ENCODE results near the gene VPS16. TPM values are rescaled to one million over a fixed set of nuclear protein-coding genes. Genes with fewer than 3 reads are reported as not detected.

VPS16 gene
- total RNA-seq (53.9 TPM), polyA plus RNA-seq (10 to 100 TPM; 30.6 to 35.3 (median 30.9) TPM)

DNA sequence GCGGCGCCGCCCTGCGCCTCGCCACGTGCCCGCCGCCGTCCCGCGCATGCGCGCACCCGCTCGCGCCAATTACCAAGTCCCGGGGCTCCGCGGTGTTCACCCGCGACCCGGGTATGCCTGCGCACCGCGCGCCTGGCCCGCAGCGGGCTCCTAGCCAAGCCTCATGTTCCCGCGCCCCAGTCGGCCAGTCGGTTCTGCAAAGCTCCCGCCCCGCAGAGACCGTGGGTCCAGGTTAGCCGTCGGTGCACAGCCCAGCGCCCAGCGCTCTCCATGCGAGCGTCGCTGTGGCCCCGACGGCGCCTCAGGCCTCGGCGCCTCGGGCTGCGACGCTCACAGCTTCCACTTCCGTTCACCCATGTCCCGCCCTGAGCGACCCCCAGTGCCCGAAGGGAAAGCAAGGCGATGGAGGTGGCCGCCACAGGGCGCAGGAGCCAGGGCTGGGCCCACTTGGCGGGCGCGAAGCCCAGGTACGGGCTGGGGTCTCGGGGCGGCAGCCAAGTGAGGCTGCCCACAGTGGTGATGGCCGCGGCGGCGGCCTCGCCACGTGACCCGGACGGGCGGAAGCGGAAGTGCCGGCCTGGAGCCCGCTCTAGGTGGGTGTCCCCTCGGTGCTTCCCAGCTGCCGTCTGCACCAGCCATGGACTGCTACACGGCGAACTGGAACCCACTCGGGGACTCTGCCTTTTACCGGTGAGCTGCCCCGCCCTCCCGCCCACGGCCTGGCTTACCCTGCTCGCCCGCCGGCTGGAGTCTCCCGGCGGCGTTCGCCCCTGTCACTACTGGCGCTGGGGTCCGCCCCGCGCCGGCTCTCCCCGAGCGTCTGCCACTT lies at the start of gene VPS16, which contains the start of gene PCED1A:
Gene VPS16 (plus strand): TSS at position 608 of the 829 bp plus-strand sequence. CDS start 30 bp downstream, at position 638.
Gene PCED1A (minus strand): TSS at position 518 of the 829 bp plus-strand sequence. CDS start 743 bp downstream, outside the sequence.
- peak; percentile 96 to 97 for ATAC-seq (ENCODE audit: low read depth in 2 of 2)
- Histone ChIP-seq H3K27me3 (ENCODE audit: control insufficient read depth, insufficient read depth, low read length) (no peaks in the 10 kb centered on the region), H3K4me3 (ENCODE audit: low read depth, low read length) (peak within 1 kb of the TSS; percentile 87), H3K27ac (ENCODE audit: insufficient read depth, low read length, poor library complexity, severe bottlenecking) (peak within 1 kb of the TSS; percentile 77), H3K4me1 (ENCODE audit: control insufficient read depth, insufficient read depth, low read length, poor library complexity, severe bottlenecking) (peaks cover 23% of the 10 kb centered on the region), H3K9me3 (ENCODE audit: control insufficient read depth in 2 of 2, low read length in 2 of 2) (no peaks in the 10 kb centered on the region), H3K36me3 (ENCODE audit: control insufficient read depth, insufficient read depth, low read length) (peaks cover 2% of the 10 kb centered on the region)
- DNase-seq: peak; percentile 84 to 93 (median 88)
- H3K36me3 Mint-ChIP-seq: peaks cover 8% of the 10 kb centered on the region
- H3K9me3 Mint-ChIP-seq: no peaks in the 10 kb centered on the region
- peaks cover 24 to 56% (median 27%) of the 10 kb centered on the region in 4 donors for H3K4me1 Mint-ChIP-seq
- H3K27me3 Mint-ChIP-seq: no peaks in the 10 kb centered on the region
- H3K27ac Mint-ChIP-seq: peak within 1 kb of the TSS; percentile 86 to 93 (median 92)
- H3K4me3 Mint-ChIP-seq: peak within 1 kb of the TSS; percentile 86 to 92 (median 89)

GRCh38 chr20:2793471-2793870 lies 47.1 kb upstream of the VPS16 start:
- Histone ChIP-seq H3K36me3 (ENCODE audit: control insufficient read depth, insufficient read depth, low read length) (no peaks in the 10 kb centered on the region), H3K27me3 (ENCODE audit: control insufficient read depth, insufficient read depth, low read length) (peaks cover 8% of the 10 kb centered on the region), H3K4me1 (ENCODE audit: control insufficient read depth, insufficient read depth, low read length, poor library complexity, severe bottlenecking) (no peaks in the 10 kb centered on the region), H3K4me3 (ENCODE audit: low read depth, low read length) (no peak overlapping the region), H3K27ac (ENCODE audit: insufficient read depth, low read length, poor library complexity, severe bottlenecking) (no peak overlapping the region), H3K9me3 (ENCODE audit: control insufficient read depth in 2 of 2, low read length in 2 of 2) (no peaks in the 10 kb centered on the region)
- ATAC-seq (ENCODE audit: low read depth in 2 of 2): no peak
- Mint-ChIP-seq H3K27me3 (peaks cover 44% of the 10 kb centered on the region), H3K9me3 (no peaks in the 10 kb centered on the region), H3K4me1 (peaks cover 0 to 6% (median under 1%) of the 10 kb centered on the region in 4 donors), H3K36me3 (no peaks in the 10 kb centered on the region), H3K4me3 (no peak overlapping the region), H3K27ac (peak overlapping the region in 1 of 3 donors; percentile 52)
- DNase-seq: no peak

GRCh38 chr20:2794202-2794748 lies 46.3 kb upstream of the VPS16 start:
- DNase-seq: no peak
- Histone ChIP-seq H3K9me3 (ENCODE audit: control insufficient read depth in 2 of 2, low read length in 2 of 2) (no peaks in the 10 kb centered on the region), H3K4me3 (ENCODE audit: low read depth, low read length) (no peak overlapping the region), H3K4me1 (ENCODE audit: control insufficient read depth, insufficient read depth, low read length, poor library complexity, severe bottlenecking) (peaks cover 2% of the 10 kb centered on the region), H3K27me3 (ENCODE audit: control insufficient read depth, insufficient read depth, low read length) (peaks cover 14% of the 10 kb centered on the region), H3K27ac (ENCODE audit: insufficient read depth, low read length, poor library complexity, severe bottlenecking) (no peak overlapping the region), H3K36me3 (ENCODE audit: control insufficient read depth, insufficient read depth, low read length) (no peaks in the 10 kb centered on the region)
- Mint-ChIP-seq H3K27me3 (peaks cover 44% of the 10 kb centered on the region), H3K36me3 (no peaks in the 10 kb centered on the region), H3K4me3 (no peak overlapping the region), H3K9me3 (no peaks in the 10 kb centered on the region), H3K4me1 (peaks cover 0 to 12% (median under 1%) of the 10 kb centered on the region in 4 donors), H3K27ac (no peak overlapping the region)
- ATAC-seq (ENCODE audit: low read depth in 2 of 2): no peak

DNA sequence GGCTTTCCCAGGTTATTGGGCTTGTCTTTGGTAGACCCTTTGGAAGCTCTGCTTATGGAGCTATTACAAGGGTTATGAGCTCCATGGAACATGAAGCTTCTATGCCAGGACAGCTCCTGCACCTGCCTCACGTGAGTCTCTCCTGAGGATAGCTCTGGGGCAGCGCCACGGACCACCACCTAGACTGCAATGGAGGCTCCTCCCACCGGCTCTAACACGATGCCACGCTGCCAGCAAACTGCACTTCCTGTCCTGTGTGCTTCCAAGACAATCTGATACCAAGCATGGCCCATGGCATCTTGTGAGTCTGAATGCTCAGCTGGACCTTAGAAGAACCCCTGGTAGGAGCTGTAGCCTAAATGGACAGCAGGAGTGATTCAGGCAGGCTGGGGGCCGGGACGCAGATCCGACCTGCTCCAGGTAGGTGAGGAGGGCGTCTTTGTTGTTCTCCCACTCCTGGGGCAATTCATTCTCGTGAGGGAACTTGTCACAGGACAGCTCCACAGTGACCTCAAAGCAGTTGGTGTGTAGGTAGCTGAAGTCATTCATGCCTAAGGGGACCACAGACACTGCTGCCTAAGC lies 45.6 kb upstream of the VPS16 start:
- Histone ChIP-seq H3K4me1 (ENCODE audit: control insufficient read depth, insufficient read depth, low read length, poor library complexity, severe bottlenecking) (peaks cover 9% of the 10 kb centered on the region), H3K36me3 (ENCODE audit: control insufficient read depth, insufficient read depth, low read length) (no peaks in the 10 kb centered on the region), H3K4me3 (ENCODE audit: low read depth, low read length) (no peak overlapping the region), H3K9me3 (ENCODE audit: control insufficient read depth in 2 of 2, low read length in 2 of 2) (no peaks in the 10 kb centered on the region), H3K27me3 (ENCODE audit: control insufficient read depth, insufficient read depth, low read length) (peaks cover 14% of the 10 kb centered on the region), H3K27ac (ENCODE audit: insufficient read depth, low read length, poor library complexity, severe bottlenecking) (no peak overlapping the region)
- ATAC-seq (ENCODE audit: low read depth in 2 of 2) (no peak), DNase-seq (no peak)
- Mint-ChIP-seq H3K4me1 (peaks cover 0 to 19% (median 3%) of the 10 kb centered on the region in 4 donors), H3K27me3 (peaks cover 47% of the 10 kb centered on the region), H3K27ac (no peak overlapping the region), H3K9me3 (peaks cover 0 to 3% (median 0%) of the 10 kb centered on the region in 7 donors), H3K4me3 (no peak overlapping the region), H3K36me3 (no peaks in the 10 kb centered on the region)

DNA sequence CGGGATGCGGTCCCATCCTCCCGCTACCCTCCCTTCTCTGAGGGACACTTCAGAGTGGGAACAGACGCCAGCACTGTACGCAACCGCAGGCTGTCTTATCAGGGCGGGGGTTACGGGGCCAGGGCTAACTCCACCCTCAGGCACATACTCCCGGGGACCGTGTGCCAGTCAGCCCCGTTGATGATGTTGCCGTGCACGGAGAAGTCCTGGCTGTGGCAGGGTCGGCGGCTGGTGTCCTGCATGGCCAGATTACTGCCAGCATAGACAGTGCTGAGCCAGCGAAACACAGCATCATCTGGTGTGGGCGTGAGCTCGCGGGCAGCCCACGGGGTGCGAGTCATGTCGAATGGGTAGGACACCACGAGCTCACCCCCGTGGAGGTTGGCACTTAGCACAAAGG lies 45.1 kb upstream of the VPS16 start:
- no peaks in the 10 kb centered on the region for H3K36me3 ChIP-seq (ENCODE audit: control insufficient read depth, insufficient read depth, low read length)
- ATAC-seq (ENCODE audit: low read depth in 2 of 2): no peak

DNA sequence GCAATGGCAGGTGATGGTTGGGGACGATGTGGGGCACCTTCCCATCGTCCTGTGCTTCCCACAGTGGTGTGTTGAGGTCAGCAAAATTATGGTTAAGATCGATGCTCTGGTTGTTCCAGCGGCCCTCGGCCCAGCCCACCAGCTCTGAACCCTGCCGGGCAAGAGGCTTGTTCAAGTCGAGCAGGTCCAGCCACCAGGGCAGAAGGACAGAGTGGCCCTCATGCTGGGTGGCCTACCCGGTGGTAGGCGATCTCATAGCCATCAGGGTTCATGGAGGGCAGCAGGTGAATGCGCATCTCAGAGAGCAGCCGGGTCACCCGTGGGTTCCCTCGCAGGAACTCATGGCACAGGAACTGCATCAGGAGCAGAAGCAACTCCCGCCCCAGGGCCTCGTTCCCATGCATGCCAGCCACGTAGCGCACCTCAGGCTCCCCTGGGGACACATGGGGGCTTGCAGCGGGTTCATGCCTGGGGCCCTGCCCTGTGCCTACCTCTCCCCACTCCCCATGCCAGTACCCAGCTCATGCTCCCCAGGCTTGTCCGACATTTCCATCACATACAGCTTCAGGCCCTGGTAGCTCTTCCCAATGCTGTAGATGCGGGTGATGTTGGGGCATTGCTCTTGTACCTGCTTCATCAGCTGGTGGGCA lies 44.4 kb upstream of the VPS16 start:
- no peak for ATAC-seq (ENCODE audit: low read depth in 2 of 2)
- peaks cover 4 to 27% (median 8%) of the 10 kb centered on the region in 4 donors for H3K4me1 Mint-ChIP-seq
- Histone ChIP-seq H3K4me1 (ENCODE audit: control insufficient read depth, insufficient read depth, low read length, poor library complexity, severe bottlenecking) (peaks cover 14% of the 10 kb centered on the region), H3K4me3 (ENCODE audit: low read depth, low read length) (no peak overlapping the region), H3K9me3 (ENCODE audit: control insufficient read depth in 2 of 2, low read length in 2 of 2) (no peaks in the 10 kb centered on the region), H3K27ac (ENCODE audit: insufficient read depth, low read length, poor library complexity, severe bottlenecking) (no peak overlapping the region), H3K27me3 (ENCODE audit: control insufficient read depth, insufficient read depth, low read length) (peaks cover 18% of the 10 kb centered on the region), H3K36me3 (ENCODE audit: control insufficient read depth, insufficient read depth, low read length) (no peaks in the 10 kb centered on the region)
- H3K27me3 Mint-ChIP-seq: peaks cover 43% of the 10 kb centered on the region
- no peak overlapping the region for H3K27ac Mint-ChIP-seq
- H3K4me3 Mint-ChIP-seq: no peak overlapping the region
- no peak for DNase-seq
- H3K36me3 Mint-ChIP-seq: peaks cover 2% of the 10 kb centered on the region
- H3K9me3 Mint-ChIP-seq: peaks cover 0 to 3% (median 0%) of the 10 kb centered on the region in 7 donors

More for the DNA sequence above, 45.1 kb upstream of the VPS16 start:
- no peak for DNase-seq
- Histone ChIP-seq H3K27ac (ENCODE audit: insufficient read depth, low read length, poor library complexity, severe bottlenecking) (no peak overlapping the region), H3K9me3 (ENCODE audit: control insufficient read depth in 2 of 2, low read length in 2 of 2) (no peaks in the 10 kb centered on the region), H3K4me1 (ENCODE audit: control insufficient read depth, insufficient read depth, low read length, poor library complexity, severe bottlenecking) (peaks cover 11% of the 10 kb centered on the region), H3K27me3 (ENCODE audit: control insufficient read depth, insufficient read depth, low read length) (peaks cover 14% of the 10 kb centered on the region), H3K4me3 (ENCODE audit: low read depth, low read length) (no peak overlapping the region)
- Mint-ChIP-seq H3K9me3 (peaks cover 0 to 3% (median 0%) of the 10 kb centered on the region in 7 donors), H3K27me3 (peaks cover 43% of the 10 kb centered on the region), H3K27ac (no peak overlapping the region), H3K36me3 (no peaks in the 10 kb centered on the region), H3K4me1 (peaks cover 0 to 22% (median 3%) of the 10 kb centered on the region in 4 donors), H3K4me3 (no peak overlapping the region)

All from CD4-positive, CD25-positive, alpha-beta regulatory T cell (primary cell).